Activated CD4-positive, alpha-beta T cell treated with anti-CD3 and anti-CD28 coated beads for 1 hour (primary cell): ENCODE data around the gene SLC25A10.

Source experiments
- DNase-seq: peaks from one replicate; pipeline ENCODE4 v3.0.0-alpha.2; 2020

SLC25A10 gene

DNA sequence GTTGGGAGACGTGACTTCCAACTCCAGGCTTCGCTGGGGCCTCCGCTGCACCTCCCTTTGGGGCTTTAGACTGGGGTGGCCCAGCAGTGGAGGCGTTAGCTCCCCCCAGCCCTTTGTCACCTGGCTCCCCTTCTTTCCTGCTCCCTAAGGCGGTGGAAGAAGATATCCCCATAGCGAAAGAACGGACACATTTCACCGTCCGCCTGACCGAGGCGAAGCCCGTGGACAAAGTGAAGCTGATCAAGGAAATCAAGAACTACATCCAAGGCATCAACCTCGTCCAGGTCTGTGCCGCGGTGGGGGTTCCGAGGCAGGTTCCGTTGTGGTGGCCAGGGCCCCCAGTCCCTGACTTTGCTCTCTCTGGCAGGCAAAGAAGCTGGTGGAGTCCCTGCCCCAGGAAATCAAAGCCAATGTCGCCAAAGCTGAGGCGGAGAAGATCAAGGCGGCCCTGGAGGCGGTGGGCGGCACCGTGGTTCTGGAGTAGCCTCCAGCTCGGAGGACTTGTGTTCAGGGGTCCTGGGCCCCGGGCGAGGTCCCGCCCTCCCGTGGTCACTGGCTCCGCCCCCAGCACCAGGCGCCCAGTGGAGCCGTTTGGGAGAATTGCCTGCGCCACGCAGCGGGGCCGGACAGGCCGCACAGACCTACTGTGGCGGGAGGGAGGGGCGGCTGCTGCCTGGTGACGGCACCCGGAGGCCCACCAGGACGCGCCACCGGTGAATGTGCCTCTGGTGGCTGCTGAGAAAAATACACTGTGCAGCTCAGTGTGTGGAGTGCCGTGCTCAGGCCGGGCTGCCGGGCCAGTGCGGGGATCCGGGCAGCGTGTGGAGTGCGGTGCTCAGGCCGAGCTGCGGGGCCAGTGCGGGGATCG lies 5.1 kb upstream of the SLC25A10 start:
- DNase-seq: no peak

DNA sequence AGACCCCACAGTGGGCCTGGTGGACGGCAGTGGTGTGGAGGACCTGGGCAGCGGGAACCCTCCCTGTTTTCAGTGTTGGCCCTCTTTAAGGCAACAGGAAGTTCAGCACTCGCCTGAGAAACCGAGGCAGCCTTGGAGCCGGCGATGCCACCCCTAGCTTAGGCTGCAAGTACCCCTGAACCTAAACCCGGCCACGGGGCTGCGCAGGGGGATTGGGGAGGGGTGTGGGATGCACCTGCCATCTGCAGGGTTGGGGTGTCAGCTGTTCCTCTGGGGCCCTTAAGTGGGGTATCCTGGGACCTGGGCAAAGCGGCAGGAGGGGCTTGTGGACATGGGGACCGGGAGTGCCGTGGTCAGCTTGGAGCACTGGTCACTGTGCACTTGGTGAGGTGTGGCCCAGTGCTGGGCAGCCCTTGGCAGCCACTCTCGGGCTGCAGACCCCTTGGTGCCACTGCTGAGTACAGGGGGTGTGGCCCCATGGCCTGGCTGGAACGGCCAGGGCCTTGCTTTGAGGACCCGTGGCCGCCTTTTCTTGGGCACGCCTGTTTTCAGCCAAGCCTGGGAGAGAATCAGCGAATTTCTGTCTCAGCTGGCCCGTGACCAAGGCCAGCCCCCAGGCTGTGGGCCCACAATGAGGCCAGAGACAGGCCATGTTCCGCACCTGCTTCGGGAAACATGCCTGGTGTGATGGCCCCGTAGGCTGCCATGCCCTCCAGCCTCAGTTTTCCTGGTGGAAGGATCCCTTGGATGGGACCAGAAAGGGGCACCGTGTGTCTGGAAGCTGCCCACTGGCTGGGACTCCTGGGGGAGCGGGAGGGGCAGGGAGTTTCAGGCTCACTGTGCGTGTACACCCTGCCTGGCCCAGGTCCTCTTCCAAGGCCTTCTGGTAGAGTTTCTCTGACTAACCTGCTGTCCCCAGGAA lies 4.1 kb upstream of the SLC25A10 start:
- no peak for DNase-seq

DNA sequence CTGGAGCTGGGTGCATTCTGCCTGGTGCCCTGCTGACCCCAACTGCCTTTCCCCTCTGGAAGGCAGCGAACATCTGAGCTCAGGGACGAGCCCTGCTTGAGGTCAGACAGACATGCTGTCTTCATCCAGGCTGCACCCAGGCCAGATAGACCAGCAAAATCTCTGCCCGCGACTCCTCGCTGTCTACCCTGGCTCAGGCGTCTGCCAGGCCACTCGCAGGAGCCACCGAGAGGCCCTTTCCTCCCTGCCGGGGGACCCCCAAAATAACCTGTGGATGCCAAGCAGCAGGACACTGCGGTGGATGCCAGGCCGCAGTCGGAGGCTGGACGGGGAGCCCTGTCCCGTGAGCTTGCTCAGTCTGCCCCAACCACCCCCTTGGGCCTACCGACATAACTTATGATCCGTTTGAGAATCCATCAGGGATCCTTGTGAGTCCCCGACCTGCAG lies 3.3 kb upstream of the SLC25A10 start:
- DNase-seq: no peak

DNA sequence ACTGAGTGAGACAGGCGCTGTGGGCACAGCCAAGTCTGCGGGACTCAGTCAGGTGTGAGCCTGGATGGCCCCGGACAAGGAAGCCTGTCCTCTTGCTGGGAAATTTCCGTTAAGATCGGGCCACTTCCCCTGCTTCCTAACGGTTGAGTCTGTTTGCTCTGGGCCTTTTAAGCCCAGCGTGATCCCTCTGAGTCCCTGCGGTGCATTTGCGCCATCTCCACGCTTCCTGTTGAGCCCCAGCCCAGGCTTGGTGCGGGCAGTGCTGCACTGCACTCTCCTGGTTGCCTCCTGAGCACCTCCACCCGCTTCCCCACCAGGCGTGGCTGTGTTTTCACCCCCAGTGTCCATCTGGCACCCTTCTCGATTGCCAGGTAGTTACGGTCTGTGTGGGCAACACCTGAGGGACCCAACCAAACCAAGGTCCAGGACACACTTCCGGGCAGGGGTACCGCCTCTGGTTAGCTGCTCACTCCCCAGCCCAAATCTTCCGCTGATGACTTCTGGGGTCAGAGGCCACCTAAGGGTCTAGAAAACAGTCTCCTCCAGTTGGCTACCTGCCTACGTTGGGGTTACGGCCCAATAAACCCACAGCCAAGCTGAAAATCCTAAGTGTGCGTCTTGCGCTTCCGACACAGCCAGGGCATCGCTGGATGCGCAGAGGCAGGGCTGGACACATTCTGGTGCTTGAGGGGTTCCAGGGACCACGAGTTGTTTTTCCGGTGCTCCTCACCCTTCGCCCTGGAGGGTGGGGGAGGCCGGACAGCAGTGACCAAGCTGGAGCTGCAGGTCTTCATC lies 1.4 kb upstream of the SLC25A10 start:
- DNase-seq: no peak

DNA sequence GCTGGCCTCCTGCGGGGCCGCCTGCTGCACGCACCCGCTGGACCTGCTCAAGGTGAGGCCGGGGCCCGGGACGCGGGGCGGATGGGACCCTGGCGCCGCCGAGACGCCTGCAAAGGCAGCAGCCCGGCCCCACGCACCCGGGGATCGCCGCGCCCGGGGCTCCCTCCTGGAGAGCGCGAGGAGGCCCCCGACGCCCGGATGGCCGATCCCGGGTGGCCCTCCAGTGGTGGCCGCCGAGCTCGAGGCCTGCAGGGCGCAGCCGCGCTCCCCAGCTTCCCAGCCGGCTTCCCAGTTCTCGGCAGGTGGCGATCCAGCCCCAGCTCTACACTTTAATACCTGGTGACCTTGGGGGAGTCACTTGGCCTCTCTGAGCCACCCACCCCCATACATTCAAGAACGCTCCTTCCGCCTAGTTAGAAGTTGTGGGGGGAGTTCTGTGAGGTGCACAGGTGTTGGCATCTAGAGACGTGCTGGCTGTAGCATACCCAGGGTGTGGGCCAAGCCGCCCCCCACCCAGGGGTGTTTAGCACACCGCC lies 452 bp downstream of the SLC25A10 start:
- DNase-seq: no peak

DNA sequence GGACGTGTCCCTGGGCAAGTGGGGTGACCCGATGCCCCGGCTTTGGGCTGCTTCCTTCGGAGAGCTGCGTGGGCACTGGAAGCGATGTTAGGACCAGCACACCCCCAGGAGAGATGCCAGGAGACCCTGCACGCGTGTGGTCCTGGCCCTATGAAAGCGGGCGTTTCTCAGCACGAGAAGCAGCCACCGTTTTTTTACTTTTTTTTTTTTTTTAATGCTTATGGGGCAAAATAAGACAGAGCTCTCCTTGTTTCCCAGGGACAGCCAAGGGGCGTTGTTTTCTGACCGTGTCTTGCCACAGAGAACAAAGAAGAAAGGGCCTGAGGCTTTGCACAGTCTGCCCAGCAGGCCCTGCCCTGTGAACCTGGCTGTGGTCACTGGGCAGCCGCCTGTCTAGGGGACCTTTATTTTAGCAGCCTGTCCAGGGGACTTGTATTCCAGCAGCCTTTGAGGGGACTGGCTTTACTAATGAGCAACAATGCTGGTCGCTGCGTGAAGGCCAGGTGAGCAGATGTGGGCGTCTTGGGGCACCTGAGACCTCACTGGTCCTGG lies 996 bp downstream of the SLC25A10 start:
- DNase-seq: no peak

DNA sequence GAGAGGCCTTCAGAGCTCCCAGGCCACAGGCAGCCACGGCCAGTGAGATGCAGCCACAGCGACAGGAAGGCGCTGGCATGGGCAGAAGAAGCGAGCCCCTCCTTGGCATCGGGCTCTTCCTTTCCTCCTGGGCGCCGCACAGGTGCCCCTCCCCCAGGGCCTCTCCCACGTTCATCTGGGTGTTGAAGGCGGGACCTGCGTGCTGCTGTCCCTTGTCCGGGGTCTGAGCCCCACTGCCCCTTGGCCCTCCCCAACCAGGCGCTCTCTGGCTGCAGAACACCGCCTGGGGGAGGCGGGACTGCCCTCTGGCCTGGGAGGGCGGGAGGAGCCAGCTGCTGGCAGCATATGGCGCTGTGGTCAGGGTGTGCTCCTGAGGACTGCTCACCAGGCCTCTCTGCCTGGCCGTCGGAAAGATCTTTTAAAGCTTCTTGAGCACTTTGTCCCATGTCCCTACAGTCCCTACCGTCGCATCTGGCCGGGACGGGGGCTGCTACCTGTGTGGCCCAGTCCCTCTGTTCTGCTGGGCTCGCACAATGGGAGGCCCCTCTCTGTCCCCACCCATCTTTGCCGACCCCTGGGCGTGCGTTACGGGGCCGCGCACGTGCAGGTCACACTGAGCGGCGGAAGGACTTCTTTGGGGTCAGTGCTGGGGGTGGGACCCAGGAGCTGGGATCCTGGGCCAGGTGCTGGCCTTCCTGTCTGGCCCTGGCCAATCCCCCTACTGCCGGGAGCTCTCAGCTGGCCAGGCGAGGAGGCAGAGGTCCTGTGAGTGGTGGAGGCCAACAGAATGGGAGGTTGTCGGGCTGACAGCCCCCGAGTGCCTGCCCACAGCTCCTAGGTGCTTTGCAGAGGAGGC lies 1.7 kb downstream of the SLC25A10 start:
- DNase-seq: no peak

DNA sequence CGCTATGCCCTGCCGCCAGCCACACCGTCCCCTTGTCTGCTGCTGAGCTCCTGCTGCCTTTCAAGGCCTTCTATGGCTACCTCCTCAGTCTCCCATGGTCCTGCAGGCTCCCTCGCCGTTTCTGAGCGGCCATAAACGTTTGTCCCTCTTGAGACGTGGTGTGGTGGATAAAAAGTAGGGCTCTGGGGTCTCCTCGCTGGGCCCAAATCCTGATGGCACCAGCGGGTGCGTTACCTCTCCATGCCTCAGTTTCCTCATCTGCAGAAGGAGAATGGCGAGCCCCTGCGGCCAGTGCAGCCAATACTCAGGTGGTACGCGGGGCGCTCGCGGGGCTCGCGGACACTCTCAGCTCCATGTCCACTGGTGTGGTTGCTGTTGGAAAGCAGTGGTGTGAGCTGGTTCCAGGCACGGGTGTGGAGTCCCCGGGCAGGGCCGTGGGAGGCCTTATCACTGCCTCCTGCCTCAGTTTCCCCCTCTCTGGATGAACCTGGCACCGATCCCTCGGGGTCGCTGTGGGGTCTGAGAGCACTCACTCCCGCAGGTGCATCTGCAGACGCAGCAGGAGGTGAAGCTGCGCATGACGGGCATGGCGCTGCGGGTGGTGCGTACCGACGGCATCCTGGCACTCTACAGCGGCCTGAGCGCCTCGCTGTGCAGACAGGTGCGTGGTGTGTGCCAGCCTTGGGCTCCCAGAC lies 2.5 kb downstream of the SLC25A10 start:
- DNase-seq: no peak

DNA sequence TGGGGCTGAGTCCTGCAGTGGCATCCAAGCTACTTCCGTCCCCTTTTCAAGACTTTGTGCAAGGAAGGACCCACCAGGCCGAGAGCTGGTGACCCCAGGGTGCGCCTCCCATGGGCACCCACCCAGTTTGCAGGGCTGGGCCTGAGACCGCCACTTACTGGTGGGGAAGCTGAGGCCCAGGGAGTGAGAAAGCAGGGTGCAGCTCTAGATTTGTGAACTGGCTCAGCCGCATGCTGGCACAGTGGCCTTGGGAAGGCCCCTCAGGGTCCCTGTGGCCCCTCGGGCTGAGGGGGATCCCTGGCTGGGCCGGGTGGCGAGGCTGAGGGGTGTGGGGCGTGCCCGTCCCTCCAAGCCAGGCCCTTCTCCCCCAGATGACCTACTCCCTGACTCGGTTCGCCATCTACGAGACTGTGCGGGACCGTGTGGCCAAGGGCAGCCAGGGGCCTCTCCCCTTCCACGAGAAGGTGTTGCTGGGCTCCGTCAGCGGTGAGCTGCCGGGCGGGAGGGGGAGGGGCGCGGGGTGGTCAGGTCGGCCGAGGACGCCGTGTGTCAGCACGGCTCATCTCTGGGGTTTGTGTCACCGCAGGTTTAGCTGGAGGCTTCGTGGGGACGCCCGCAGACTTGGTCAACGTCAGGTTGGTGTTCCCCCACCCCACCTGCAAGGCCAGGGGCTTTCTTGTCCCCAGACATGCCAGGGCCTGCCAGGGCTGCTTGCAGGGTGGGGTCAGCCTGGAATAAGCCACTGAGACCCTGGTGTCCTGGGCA lies 3.2 kb downstream of the SLC25A10 start:
- no peak for DNase-seq

DNA sequence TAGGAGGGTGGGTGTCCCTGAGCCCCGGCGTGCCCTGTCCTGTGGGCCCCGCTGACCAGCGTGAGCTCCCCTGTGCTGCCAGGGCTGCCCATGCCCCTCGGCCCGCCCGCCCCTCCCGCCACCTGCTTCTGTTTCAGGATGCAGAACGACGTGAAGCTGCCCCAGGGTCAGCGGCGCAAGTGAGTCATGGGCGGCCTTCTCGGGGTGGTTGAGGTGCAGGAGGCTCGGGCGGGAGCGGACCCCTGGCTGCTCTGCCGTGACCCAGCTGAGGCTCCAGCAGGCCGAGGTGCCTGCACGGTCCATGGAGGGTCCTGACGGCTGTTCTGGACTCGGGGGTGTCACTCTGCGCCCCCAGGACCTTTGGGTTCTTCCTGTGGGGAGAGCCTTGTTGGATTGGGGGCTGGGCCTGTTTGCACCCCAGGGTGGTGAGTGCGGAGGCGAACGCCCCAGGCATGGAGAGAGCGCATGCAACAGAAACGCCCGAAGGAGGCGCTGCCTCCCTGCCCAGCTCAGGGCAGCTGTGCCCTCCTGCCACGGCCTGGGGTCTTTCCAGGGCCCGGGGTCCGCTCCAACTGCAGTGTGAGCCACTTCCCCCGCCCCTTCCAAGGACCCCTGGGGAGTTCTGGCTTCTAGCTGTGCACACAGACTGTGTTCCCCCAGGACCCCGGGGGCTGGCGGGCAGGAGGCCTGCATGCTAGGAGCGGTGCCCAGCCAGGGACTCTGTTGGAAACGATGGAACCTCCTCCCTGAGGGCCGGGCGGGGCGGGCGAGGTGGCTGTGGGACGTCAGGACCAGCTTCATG lies 4.0 kb downstream of the SLC25A10 start:
- DNase-seq: no peak

DNA sequence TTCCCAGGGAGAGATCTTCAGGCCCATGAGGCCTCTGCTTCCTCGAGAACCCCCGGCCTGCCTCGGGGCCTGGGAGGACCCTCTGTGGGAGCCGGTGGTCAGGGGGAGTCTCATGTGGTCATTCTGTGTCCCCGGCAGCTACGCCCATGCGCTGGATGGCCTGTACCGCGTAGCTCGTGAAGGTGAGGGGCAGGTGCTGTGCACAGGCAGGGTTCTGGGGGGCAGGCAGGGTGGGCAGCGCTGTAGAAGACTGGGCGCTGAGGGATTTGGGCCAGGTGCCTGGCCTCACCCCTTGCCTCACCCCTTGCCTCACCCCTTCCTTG lies 4.6 kb downstream of the SLC25A10 start:
- no peak for DNase-seq

DNA sequence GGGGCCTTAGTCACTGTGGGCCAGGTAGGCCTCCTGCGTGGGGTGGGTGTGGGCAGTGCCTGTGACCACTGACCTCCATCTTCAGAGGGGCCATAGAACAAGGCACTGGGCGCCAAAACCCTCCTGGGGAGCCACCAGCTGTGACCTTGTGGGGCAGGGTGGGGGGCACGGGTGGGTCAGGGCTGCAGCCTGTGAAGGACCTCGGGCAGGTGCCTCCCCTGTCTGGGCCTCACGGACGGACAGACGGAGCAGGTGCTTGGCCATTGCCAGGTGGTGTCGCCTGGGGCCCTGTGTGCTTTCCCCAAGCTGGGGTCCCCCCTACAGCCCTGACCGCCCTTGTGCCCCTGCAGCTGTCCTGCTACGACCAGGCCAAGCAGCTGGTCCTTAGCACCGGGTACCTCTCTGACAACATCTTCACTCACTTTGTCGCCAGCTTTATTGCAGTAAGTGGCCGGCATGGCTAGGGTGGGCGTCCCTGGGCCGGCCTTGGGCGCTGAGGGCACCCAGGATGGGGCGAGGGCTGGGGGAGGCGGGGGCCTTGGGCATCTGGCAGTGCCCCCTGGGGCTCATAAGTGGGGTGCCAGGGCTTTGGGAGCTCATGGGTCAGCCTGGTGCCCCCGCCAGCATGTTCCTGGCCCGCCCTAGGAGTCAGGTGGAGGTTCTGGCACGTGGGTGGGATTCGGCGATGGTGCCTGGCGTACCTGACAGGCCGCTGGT lies 5.1 kb downstream of the SLC25A10 start:
- no peak for DNase-seq

DNA sequence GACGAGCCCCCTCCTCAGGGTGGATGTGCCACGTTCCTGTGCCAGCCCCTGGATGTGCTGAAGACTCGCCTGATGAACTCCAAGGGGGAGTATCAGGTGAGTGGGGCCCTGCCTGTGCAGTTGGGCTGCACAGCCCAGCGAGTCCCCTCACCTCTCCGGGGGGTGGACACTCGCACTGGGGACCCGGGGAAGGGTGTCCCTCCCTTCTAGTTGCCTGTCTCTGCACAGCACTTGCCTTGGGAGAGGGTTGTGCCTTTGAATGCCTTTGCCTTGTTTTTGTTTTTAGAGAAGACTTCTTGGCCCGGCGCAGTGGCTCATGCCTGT lies 5.6 kb downstream of the SLC25A10 start:
- DNase-seq: no peak

DNA sequence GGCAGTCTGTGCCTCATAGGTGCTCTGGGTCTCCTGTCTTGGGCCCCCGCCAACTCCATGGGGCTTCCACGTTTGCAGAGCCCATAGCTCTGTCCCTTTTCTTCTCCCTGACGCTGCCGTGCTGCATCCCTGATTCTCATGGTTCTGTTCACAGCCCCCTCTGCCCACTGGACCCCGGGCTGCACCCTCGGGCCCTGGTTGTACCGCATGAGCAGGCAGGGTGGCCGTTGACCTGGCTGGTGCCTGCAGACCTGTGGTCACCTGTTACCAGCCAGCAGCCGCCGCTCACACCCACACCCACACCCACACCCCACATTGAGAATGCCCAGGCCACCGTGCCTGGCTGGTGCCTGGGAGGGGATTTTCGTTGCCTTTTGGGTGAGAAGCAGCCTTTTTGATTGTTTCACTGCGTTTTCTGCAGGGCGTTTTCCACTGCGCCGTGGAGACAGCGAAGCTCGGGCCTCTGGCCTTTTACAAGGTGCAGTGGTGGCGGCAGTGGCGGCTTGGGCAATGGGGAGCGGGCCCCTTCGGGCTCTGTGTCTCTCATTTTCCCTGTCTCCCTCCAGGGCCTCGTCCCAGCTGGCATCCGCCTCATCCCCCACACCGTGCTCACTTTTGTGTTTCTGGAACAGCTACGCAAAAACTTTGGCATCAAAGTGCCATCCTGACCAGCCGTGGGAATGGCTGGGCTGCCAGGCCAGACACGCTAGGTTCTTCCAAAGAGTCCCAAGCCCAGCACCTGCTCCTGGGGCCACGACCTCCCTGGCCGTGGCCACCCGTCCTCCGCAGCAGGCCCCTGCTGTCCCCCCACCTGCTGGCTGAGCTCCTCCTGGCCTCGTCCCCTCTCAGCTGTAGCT lies 7.6 kb downstream of the SLC25A10 start:
- DNase-seq: no peak

DNA sequence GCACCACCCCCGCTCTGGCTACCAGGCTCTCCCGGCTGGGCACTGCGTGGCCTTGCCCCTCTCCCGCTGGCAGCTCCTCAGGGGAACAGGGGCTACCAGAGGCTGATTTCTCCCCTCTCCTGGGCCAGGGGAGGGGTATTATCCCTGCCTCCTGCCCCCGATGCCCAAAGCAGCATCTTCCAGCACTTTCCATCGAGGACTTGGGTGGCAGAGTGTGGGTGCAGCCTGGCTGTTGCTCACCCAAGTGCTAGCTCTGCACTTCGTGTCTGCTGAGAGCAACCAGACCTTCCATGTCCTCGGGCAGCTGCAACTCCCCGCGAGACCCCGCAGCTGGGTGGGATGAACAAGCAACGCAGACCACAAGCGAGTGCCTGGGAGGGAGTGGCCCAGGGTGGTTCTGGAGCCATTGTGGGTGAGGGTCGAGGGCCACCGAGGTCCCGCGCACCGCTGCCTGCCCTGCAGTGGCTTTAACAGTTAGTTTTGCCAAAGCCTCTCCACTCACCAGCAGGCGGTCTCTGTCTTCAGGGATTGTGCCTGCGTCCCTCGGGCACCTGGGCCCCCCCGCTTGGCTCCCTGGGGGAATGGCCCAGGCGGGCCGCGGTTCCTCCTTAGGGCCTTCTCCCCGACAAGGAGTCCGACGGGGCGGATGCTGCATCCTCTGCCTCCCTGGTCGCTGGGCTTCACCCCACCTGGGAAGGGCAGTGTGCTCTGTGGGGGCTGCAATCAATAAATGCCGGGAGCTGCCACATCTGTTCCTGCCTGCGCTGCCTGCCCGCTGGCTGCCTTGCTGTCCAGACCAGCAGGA lies 8.4 kb downstream of the SLC25A10 start:
- DNase-seq: no peak

DNA sequence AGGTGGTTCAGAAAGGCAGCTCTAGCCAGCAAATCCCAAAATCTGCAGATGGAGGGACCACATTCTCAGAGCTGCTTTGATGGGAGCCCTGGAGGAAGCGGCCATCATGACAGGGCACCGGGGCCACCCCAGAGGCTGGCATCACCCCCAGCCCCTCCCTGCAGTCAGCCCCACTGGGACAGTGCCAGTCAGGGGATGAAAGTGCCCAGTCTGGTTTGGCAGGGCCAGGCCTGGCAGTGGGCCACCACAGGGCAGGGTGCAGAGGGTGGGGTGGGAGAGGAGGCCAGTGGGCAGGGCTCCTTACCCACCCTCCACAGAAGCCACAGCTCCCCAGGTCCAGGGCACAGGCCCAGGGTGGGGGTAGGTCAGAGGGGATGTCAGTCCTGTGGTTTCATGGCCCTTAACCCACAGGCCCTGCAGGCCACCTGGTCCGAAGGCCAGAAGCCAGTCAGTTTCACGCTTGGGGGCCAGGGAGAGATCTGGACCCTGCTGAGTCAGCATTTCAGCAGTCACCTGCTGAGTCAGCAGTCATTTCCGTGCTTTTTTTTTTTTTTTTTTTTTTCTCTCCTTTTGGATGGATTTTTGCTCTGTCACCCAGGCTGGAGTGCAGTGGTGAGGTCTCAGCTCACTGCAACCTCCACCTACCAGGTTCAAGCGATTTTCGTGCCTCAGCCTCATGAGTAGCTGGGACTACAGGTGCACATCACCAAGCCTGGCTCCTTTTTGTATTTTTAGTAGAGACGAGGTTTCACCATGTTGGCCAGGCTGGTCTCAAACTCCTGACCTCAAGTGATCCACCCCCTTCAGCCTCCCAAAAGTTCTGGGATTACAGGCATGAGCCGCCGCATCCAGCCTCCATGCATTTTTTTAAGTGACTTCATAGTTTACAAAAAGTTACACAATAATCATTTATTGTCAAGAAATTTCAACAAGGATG lies 10.4 kb downstream of the SLC25A10 start:
- no peak for DNase-seq
